Measurements from ENCODE around the gene OR56A3. TPM values are rescaled to one million over a fixed set of nuclear protein-coding genes. Genes with fewer than 3 reads are reported as not detected.

OR56A3 gene
- total and polyA plus RNA-seq, 2 experiments from 2014 or later: not detected

DNA sequence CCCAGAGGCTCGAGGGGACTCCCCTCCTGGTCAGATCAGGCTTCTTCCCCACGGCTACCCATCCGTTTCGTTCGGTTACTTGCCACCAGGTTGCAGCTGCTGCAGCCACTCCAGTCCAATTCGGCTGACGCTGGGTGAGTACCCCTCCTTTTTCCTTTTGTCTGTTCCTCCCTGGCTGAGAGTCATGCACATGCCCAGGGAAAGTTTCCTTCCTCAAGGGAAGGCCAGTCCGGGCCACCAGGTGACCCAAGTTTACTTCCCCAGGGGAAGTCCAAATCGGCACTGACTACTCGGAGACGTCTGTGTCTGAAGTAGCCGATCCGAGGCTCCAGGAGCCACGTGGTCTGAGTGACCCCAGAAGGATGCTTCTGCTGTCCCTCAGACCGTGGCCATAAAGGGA is 13.2 kb upstream of the OR56A3 start:
- H3K9me2 ChIP-seq (ENCODE audit: insufficient read depth): peaks cover 5% of the 10 kb centered on the region
- H3K36me3 ChIP-seq (ENCODE audit: insufficient read depth): no peaks in the 10 kb centered on the region
- H3K79me2 ChIP-seq (replicated peaks; ENCODE audit: insufficient read depth): no peaks in the 10 kb centered on the region
- ATAC-seq: no peak
- H3K4me1 ChIP-seq (ENCODE audit: insufficient read depth): no peaks in the 10 kb centered on the region
- no peak overlapping the region for H2AFZ ChIP-seq
- no peaks in the 10 kb centered on the region for H4K20me1 ChIP-seq (replicated peaks; ENCODE audit: insufficient read depth)
- H3F3A ChIP-seq (replicated peaks; ENCODE audit: low read depth): no peaks in the 10 kb centered on the region
- H3K9me3 Mint-ChIP-seq: peaks cover 57% of the 10 kb centered on the region
- 0 out of 2 replicates have a peak overlapping the region, but pooled peaks have one; percentile 94 for H3K27ac Mint-ChIP-seq
- no peak overlapping the region for H3K4me3 Mint-ChIP-seq
- H3K27me3 ChIP-seq (ENCODE audit: insufficient read depth): no peaks in the 10 kb centered on the region
- H3K27ac ChIP-seq (ENCODE audit: low read depth): no peak overlapping the region
- no peak for DNase-seq (ENCODE audit: low spot score)
- no peaks in the 10 kb centered on the region for H3K4me1 Mint-ChIP-seq
- no peak overlapping the region for H3K4me2 ChIP-seq
- H3K4me3 ChIP-seq: no peak overlapping the region
- TF ChIP-seq ZNF331 (CRISPR knock-in tag; IDR thresholded peaks at IDR 0.05; ENCODE audit: low read depth) (no peak), STAT1 (IDR thresholded peaks at IDR 0.05; ENCODE audit: unreplicated experiment) (no peak), EZH2 (IDR thresholded peaks at IDR 0.05; ENCODE audit: low read depth, unreplicated experiment) (no peak)
- TF ChIP-seq, protein P1, sequence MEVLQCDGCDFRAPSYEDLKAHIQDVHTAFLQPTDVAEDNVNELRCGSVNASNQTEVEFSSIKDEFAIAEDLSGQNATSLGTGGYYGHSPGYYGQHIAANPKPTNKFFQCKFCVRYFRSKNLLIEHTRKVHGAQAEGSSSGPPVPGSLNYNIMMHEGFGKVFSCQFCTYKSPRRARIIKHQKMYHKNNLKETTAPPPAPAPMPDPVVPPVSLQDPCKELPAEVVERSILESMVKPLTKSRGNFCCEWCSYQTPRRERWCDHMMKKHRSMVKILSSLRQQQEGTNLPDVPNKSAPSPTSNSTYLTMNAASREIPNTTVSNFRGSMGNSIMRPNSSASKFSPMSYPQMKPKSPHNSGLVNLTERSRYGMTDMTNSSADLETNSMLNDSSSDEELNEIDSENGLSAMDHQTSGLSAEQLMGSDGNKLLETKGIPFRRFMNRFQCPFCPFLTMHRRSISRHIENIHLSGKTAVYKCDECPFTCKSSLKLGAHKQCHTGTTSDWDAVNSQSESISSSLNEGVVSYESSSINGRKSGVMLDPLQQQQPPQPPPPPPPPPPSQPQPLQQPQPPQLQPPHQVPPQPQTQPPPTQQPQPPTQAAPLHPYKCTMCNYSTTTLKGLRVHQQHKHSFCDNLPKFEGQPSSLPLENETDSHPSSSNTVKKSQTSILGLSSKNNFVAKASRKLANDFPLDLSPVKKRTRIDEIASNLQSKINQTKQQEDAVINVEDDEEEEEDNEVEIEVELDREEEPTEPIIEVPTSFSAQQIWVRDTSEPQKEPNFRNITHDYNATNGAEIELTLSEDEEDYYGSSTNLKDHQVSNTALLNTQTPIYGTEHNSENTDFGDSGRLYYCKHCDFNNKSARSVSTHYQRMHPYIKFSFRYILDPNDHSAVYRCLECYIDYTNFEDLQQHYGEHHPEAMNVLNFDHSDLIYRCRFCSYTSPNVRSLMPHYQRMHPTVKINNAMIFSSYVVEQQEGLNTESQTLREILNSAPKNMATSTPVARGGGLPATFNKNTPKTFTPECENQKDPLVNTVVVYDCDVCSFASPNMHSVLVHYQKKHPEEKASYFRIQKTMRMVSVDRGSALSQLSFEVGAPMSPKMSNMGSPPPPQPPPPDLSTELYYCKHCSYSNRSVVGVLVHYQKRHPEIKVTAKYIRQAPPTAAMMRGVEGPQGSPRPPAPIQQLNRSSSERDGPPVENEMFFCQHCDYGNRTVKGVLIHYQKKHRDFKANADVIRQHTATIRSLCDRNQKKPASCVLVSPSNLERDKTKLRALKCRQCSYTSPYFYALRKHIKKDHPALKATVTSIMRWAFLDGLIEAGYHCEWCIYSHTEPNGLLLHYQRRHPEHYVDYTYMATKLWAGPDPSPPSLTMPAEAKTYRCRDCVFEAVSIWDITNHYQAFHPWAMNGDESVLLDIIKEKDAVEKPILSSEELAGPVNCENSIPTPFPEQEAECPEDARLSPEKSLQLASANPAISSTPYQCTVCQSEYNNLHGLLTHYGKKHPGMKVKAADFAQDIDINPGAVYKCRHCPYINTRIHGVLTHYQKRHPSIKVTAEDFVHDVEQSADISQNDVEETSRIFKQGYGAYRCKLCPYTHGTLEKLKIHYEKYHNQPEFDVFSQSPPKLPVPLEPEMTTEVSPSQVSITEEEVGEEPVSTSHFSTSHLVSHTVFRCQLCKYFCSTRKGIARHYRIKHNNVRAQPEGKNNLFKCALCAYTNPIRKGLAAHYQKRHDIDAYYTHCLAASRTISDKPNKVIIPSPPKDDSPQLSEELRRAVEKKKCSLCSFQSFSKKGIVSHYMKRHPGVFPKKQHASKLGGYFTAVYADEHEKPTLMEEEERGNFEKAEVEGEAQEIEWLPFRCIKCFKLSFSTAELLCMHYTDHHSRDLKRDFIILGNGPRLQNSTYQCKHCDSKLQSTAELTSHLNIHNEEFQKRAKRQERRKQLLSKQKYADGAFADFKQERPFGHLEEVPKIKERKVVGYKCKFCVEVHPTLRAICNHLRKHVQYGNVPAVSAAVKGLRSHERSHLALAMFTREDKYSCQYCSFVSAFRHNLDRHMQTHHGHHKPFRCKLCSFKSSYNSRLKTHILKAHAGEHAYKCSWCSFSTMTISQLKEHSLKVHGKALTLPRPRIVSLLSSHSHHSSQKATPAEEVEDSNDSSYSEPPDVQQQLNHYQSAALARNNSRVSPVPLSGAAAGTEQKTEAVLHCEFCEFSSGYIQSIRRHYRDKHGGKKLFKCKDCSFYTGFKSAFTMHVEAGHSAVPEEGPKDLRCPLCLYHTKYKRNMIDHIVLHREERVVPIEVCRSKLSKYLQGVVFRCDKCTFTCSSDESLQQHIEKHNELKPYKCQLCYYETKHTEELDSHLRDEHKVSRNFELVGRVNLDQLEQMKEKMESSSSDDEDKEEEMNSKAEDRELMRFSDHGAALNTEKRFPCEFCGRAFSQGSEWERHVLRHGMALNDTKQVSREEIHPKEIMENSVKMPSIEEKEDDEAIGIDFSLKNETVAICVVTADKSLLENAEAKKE (CRISPR knock-in tag; IDR thresholded peaks at IDR 0.05): no peak
- H3K27me3 Mint-ChIP-seq (ENCODE audit: insufficient read depth, low read depth, poor library complexity): peaks cover 16% of the 10 kb centered on the region
- H3K36me3 Mint-ChIP-seq (ENCODE audit: low read depth): peaks cover 24% of the 10 kb centered on the region

DNA sequence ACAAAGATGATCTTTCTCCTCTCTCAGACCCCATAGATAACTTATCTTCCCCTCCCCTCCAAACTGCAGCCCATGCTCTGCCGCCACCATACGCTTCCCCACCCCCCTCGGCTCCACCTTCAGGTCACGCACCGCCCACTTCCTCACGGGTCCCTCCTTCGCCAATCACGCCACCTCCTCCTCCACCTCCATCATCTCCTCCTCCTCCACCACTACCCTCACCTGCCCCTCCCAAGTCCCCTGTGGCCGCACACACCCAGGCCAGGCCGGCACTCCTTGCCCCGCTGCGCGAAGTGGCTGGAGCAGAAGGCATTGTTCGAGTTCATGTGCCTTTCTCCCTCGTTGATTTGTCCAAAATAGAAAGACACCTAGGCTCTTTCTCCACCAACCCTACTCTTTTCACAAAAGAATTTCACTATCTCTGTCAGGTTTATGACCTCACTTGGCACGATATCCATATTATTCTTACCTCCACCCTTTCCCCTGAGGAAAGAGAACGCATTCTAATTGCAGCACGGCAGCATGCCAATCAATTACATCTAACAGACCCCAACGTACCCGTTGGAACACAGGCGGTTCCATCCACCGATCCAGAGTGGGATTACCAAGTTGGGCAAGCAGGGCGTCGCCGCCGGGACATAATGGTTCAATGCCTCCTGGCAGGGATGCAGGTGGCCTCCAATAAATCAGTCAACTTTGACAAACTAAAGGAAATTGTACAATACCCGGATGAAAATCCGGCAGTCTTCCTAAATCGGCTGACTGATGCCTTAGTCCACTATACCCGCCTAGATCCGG is 12.3 kb upstream of the OR56A3 start:
- H3K4me3 ChIP-seq: no peak overlapping the region
- no peak overlapping the region for H2AFZ ChIP-seq
- DNase-seq (ENCODE audit: low spot score) (no peak), ATAC-seq (no peak)
- no peaks in the 10 kb centered on the region for H3K27me3 ChIP-seq (ENCODE audit: insufficient read depth)
- no peak overlapping the region for H3K27ac Mint-ChIP-seq
- H3K9me2 ChIP-seq (ENCODE audit: insufficient read depth): peaks cover 5% of the 10 kb centered on the region
- H3K79me2 ChIP-seq (replicated peaks; ENCODE audit: insufficient read depth): no peaks in the 10 kb centered on the region
- peaks cover 16% of the 10 kb centered on the region for H3K27me3 Mint-ChIP-seq (ENCODE audit: insufficient read depth, low read depth, poor library complexity)
- no peaks in the 10 kb centered on the region for H3F3A ChIP-seq (replicated peaks; ENCODE audit: low read depth)
- no peaks in the 10 kb centered on the region for H4K20me1 ChIP-seq (replicated peaks; ENCODE audit: insufficient read depth)
- peaks cover 57% of the 10 kb centered on the region for H3K9me3 Mint-ChIP-seq
- H3K36me3 ChIP-seq (ENCODE audit: insufficient read depth): no peaks in the 10 kb centered on the region
- peaks cover 24% of the 10 kb centered on the region for H3K36me3 Mint-ChIP-seq (ENCODE audit: low read depth)
- H3K4me3 Mint-ChIP-seq: no peak overlapping the region
- no peak overlapping the region for H3K27ac ChIP-seq (ENCODE audit: low read depth)
- H3K4me2 ChIP-seq: no peak overlapping the region
- H3K4me1 Mint-ChIP-seq: no peaks in the 10 kb centered on the region
- H3K4me1 ChIP-seq (ENCODE audit: insufficient read depth): no peaks in the 10 kb centered on the region
- TF ChIP-seq, protein P1 (CRISPR knock-in tag; IDR thresholded peaks at IDR 0.05): no peak
- TF ChIP-seq EZH2phosphoT487 (IDR thresholded peaks at IDR 0.05; ENCODE audit: unreplicated experiment): no peak
- no peak for TF ChIP-seq ZNF331 (CRISPR knock-in tag; IDR thresholded peaks at IDR 0.05; ENCODE audit: low read depth)

Measured in GM23338 (cell line).